ENCODE measurements around the gene FHAD1. TPM values are rescaled to one million over a fixed set of nuclear protein-coding genes. Genes with fewer than 3 reads are reported as not detected.

FHAD1 gene
- total and polyA plus RNA-seq, 2 donors (not counting 3 experiments of a cell fraction or from before 2014, with no cell fraction given): 0.04 to 0.69 TPM

DNA sequence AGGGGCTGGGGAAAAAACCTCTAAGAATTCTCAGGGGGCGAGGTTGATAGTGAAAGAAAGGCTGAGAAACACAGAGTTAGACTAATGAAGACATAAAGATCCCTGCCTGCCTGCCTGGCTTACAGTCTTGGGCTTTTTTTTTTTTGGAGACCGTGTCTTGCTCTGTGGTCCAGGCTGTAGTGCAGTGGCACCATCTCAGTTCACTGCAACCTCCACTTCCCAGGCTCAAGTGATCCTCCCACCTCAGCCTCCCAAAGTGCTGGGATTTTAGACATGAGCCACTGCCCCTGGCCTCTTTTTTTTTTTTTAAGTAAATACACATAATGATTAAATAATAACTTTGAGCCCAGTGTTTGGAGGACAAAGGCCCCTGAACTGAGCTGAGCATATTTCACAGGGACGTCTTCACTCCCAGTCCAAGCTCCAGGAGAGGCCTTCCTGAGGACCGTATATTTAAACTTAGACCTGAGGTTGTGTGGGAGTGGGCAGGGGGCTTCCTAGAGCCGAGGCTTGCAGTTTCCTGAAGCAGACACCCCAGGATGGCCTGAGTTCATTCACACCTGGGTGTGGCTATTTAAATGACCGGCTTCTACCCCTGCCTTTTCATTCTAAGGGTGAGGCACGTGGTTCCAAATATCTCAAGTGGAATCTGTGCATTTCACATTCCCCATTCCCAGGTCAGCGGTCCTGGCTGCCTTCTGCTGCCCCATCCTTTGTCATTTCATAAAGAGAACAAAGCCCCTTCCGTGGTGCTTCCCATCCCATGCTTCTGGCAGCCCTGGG is 146.6 kb downstream of the FHAD1 start:
- intact Hi-C loops (cut with micrococcal nuclease): no loop called here
- BruUV-seq (replicated peaks): no TSS peak
- DNase-seq (ENCODE audit: low read depth, low spot score) (no peak), FAIRE-seq (no peak)
- no peak overlapping the region for H3K9ac ChIP-seq (replicated peaks; ENCODE audit: extremely low read depth, insufficient read depth, low read length)
- no peak overlapping the region for H2AFZ ChIP-seq (ENCODE audit: low read depth, low read length)
- TF ChIP-seq FOS (IDR thresholded peaks at IDR 0.05; ENCODE audit: borderline replicate concordance, insufficient read depth, low read length) (no peak), POLR2A (IDR thresholded peaks at IDR 0.05; ENCODE audit: low read depth, low read length) (no peak), MYC (IDR thresholded peaks at IDR 0.05; ENCODE audit: low read depth, low read length) (no peak), EZH2 (IDR thresholded peaks at IDR 0.05; ENCODE audit: borderline replicate concordance, low read depth, low read length, severe bottlenecking) (no peak), CTCF (IDR thresholded peaks at IDR 0.05; ENCODE audit: extremely low read depth in 1 of 2, insufficient read depth in 1 of 2, low read depth in 1 of 2, low read length in 2 of 2) (no peak), JUN (IDR thresholded peaks at IDR 0.05; ENCODE audit: borderline replicate concordance, insufficient read depth, insufficient read length, low read depth) (no peak), MAX (IDR thresholded peaks at IDR 0.05; ENCODE audit: insufficient read depth, insufficient read length) (no peak), GATA2 (IDR thresholded peaks at IDR 0.05; ENCODE audit: insufficient read depth, insufficient read length, low read depth, low read length) (no peak), POLR2AphosphoS5 (IDR thresholded peaks at IDR 0.05; ENCODE audit: insufficient read depth, low read depth, low read length) (no peak)
- H4K20me1 ChIP-seq (replicated peaks; ENCODE audit: control insufficient read depth, extremely low read depth, insufficient read depth, low read length): no peaks in the 10 kb centered on the region
- H3K36me3 ChIP-seq (ENCODE audit: control insufficient read depth in 2 of 2, extremely low read depth in 1 of 2, insufficient read depth in 2 of 2, low read length in 2 of 2): no peaks in the 10 kb centered on the region
- no peak overlapping the region for H3K4me2 ChIP-seq (ENCODE audit: insufficient read depth, low read length)
- dilution Hi-C loops (cut with MboI; ENCODE audit: extremely low pct_ligation_motif_present, low sequenced_read_pairs): no loop called here
- no peaks in the 10 kb centered on the region for H3K27me3 ChIP-seq (ENCODE audit: control insufficient read depth in 2 of 2, insufficient read depth in 2 of 2, low read length in 2 of 2)
- H3K4me3 ChIP-seq (replicated peaks in 1 of 3; ENCODE audit: insufficient read depth in 1 of 3, low read depth in 1 of 3, low read length in 3 of 3): no peak overlapping the region
- H3K4me1 ChIP-seq (ENCODE audit: control insufficient read depth, extremely low read depth, insufficient read depth, low read length): no peaks in the 10 kb centered on the region
- no peaks in the 10 kb centered on the region for H3K79me2 ChIP-seq (ENCODE audit: control insufficient read depth, insufficient read depth, low read length)
- H3K27ac ChIP-seq (ENCODE audit: insufficient read depth, low read depth, low read length): no peak overlapping the region
- H3K9me1 ChIP-seq (replicated peaks; ENCODE audit: control insufficient read depth, extremely low read depth, insufficient read depth, low read length): no peaks in the 10 kb centered on the region
- no peaks in the 10 kb centered on the region for H3K9me3 ChIP-seq (replicated peaks; ENCODE audit: control insufficient read depth, insufficient read depth, low read length)
- ChIA-PET POLR2A (no interaction called here), CTCF (interaction anchor here (1.1 to 1.5 kb wide), 2 partner anchors 10 to 38 kb away, joined by 3 to 5 read pairs; no protein-coding TSS in a partner anchor)

Data from endothelial cell of umbilical vein (primary cell).